GM23338 (cell line): ENCODE data around the gene NKX3-2.
A peak's percentile ranks its signal among the peaks of the same experiment; 100 is the strongest.

Source experiments
- CTCF ChIP-seq, 2 experiments: fragments of 200-600 bp in 1 of 2; sonication (generic) in 1 of 2; conservative IDR thresholded peaks; 2 replicates each; pipeline versions ENCODE4 v1.5.1 to v1.6.1; 2016 to 2017; ENCODE audit warnings: antibody characterized with exemption in 2 of 2, low read depth in 2 of 2, mild to moderate bottlenecking in 2 of 2, moderate library complexity in 1 of 2
- ETS1 ChIP-seq: IDR thresholded peaks from 2 replicates; pipeline ENCODE4 v1.6.1; 2016; ENCODE audit warnings: antibody characterized with exemption
- EZH2 ChIP-seq: fragments of 200-600 bp; sonication (generic); IDR thresholded peaks from one replicate; pipeline ENCODE4 v1.8.0; 2017; ENCODE audit warnings: antibody characterized with exemption, mild to moderate bottlenecking, low read depth; ENCODE audit not compliant: unreplicated experiment
- EZH2phosphoT487 ChIP-seq: fragments of 200-600 bp; sonication (generic); IDR thresholded peaks from one replicate; pipeline ENCODE4 v1.8.1; 2018; ENCODE audit warnings: antibody characterized with exemption; ENCODE audit not compliant: unreplicated experiment
- JUNB ChIP-seq: IDR thresholded peaks from one replicate; pipeline ENCODE4 v1.6.1; 2016; ENCODE audit warnings: antibody characterized with exemption; ENCODE audit not compliant: unreplicated experiment
- NANOG ChIP-seq: IDR thresholded peaks from 2 replicates; pipeline ENCODE4 v1.6.1; 2016; ENCODE audit warnings: antibody characterized with exemption, borderline replicate concordance
- POLR2AphosphoS5 ChIP-seq: IDR thresholded peaks from 2 replicates; pipeline ENCODE4 v1.6.1; 2016; ENCODE audit warnings: antibody characterized with exemption, low read depth
- REST ChIP-seq: IDR thresholded peaks from one replicate; pipeline ENCODE4 v1.6.1; 2018; ENCODE audit warnings: antibody characterized with exemption; ENCODE audit not compliant: unreplicated experiment
- STAT1 ChIP-seq: IDR thresholded peaks from one replicate; pipeline ENCODE4 v1.6.1; 2016; ENCODE audit warnings: antibody characterized with exemption; ENCODE audit not compliant: unreplicated experiment
- ZNF331 ChIP-seq: fragments of 250-450 bp; sonication (Bioruptor Pico); IDR thresholded peaks from 2 replicates; pipeline ENCODE4 v1.5.0; 2020; ENCODE audit warnings: low read depth, mild to moderate bottlenecking, moderate library complexity

- TF ChIP-seq CTCF (conservative IDR thresholded peaks at IDR 0.05; ENCODE audit: low read depth in 2 of 2) (no peak), EZH2 (no peak), POLR2AphosphoS5 (no peak), REST (no peak), ETS1 (no peak; the same call in 1 of the 2 replicates), NANOG (peak; percentile 62), EZH2phosphoT487 (no peak), JUNB (no peak), STAT1 (no peak), ZNF331 (CRISPR knock-in tag) (no peak)
Observed at GRCh38 chr4:13509442-13509841, 34.9 kb downstream of the NKX3-2 start.
